Stomach (tissue), 9 donors: ENCODE results near the gene TET2. TPM values are rescaled to one million over a fixed set of nuclear protein-coding genes. Genes with fewer than 3 reads are reported as not detected.

Experiments
- DNase-seq, 2 donors: peaks; one replicate each; pipeline versions ENCODE4 v3.0.0 to v3.0.0-alpha.2; 2013 to 2019
- H3K27ac ChIP-seq, 5 donors: fragments of 200-600 bp in 4 of 5; sonication (generic) in 4 of 5; one replicate each; pipeline ENCODE4 v1.5.1; 2013 to 2019; ENCODE audit warnings: mild to moderate bottlenecking in 1 of 5, moderate library complexity in 1 of 5
- H3K27me3 ChIP-seq, 3 donors: fragments of 200-600 bp; sonication (generic); one replicate each; pipeline ENCODE4 v1.5.1; 2017 to 2019; ENCODE audit warnings: mixed run types in 1 of 3
- H3K36me3 ChIP-seq, 4 donors: fragments of 200-600 bp; sonication (generic); 1 replicate in 3 of 4; 2 replicates in 1 of 4; pipeline ENCODE4 v1.5.1; 2016 to 2019
- H3K4me1 ChIP-seq, 4 donors: fragments of 200-600 bp; sonication (generic); one replicate each; pipeline ENCODE4 v1.5.1; 2016 to 2019
- H3K4me3 ChIP-seq, 4 donors: fragments of 200-600 bp; sonication (generic) in 3 of 4; one replicate each; pipeline ENCODE4 v1.5.1; 2016 to 2019; ENCODE audit warnings: mild to moderate bottlenecking in 1 of 4
- H3K9me3 ChIP-seq, 4 donors: fragments of 200-600 bp; sonication (generic); one replicate each; pipeline ENCODE4 v1.5.1; 2016 to 2019
- CTCF ChIP-seq, 7 experiments: fragments of 450-650 bp in 4 of 7; fragments of 200-600 bp in 3 of 7; sonication (generic) in 3 of 7; IDR thresholded peaks; one replicate each; pipeline ENCODE4 v1.5.1; 2016 to 2019; ENCODE audit warnings: antibody characterized with exemption in 7 of 7, control low read depth in 2 of 7, mild to moderate bottlenecking in 1 of 7
- EP300 ChIP-seq: sonication (generic); formaldehyde crosslinking; IDR thresholded peaks from one replicate; pipeline ENCODE4 v1.6.1; 2017; ENCODE audit warnings: antibody characterized with exemption
- POLR2A ChIP-seq, 4 donors: fragments of 450-650 bp; IDR thresholded peaks; one replicate each; pipeline ENCODE4 v1.6.1; 2016; ENCODE audit warnings: antibody characterized with exemption in 4 of 4, control low read depth in 2 of 4, mild to moderate bottlenecking in 1 of 4, moderate library complexity in 1 of 4
- POLR2AphosphoS5 ChIP-seq, 3 donors: sonication (generic); formaldehyde crosslinking; IDR thresholded peaks; one replicate each; pipeline ENCODE4 v1.6.1; 2016; ENCODE audit warnings: antibody characterized with exemption in 3 of 3
- WGBS, 5 donors: extraction: QIAGEN DNeasy Blood & Tissue Kit in 3 of 5; methylation state at CpG; one replicate each; pipeline versions ENCODE4 v1.1.5 to v1.1.7; 2013 to 2018; 5-methylcytosine and 5-hydroxymethylcytosine counted together
- intact Hi-C: fragments of 100-400 bp; cut with DNase I; formaldehyde crosslinking; loops from one replicate; pipeline ENCODE4 v1.15.1; 2023; ENCODE audit warnings: low total_unique reads
- polyA plus RNA-seq, 3 donors: library from polyadenylated mRNA; stranded (reverse); fragments of 200-250 nt; gene quantifications; one replicate each; pipeline ENCODE4 v1.2.3, GENCODE V29; 2013
- total RNA-seq, 5 donors: library from RNA; depleted of rRNA; stranded (reverse); fragments of >200 nt; gene quantifications; one replicate each; pipeline versions ENCODE4 v1.1.0 to v1.2.3, GENCODE V29; 2014 to 2016
- donor health status: healthy with polysubstance abuse.
- donor health status: Bipolar disorder and iron deficiency.
- donor health status: healthy.

The TET2 gene
- total and polyA plus RNA-seq, 8 donors, result 1.7 to 30.3 (median 21.7) TPM

GRCh38 chr4:105306820-105307219, 160.1 kb downstream of the TET2 start:
- Histone ChIP-seq H3K4me1 (no peaks in the 10 kb centered on the region), H3K27me3 (no peaks in the 10 kb centered on the region), H3K4me3 (no peak overlapping the region), H3K9me3 (peaks cover 0 to 27% (median 6%) of the 10 kb centered on the region in 4 donors), H3K27ac (no peak overlapping the region), H3K36me3 (no peaks in the 10 kb centered on the region)
- DNase-seq, result no peak
- TF ChIP-seq POLR2A (IDR thresholded peaks at IDR 0.05), result no peak
- TF ChIP-seq EP300, result no peak
- no peak for TF ChIP-seq CTCF (IDR thresholded peaks at IDR 0.05)
- TF ChIP-seq POLR2AphosphoS5 (IDR thresholded peaks at IDR 0.05), result no peak
- intact Hi-C loops, result no loop called here
- WGBS, 5 donors, result 68 to 84% (median 80%) methylated on average over 3 of the region's 3 CpGs

GRCh38 chr4:105318486-105318885, 171.8 kb downstream of the TET2 start:
- 91 to 98% (median 93%) methylated on average over 1 of the region's 1 CpG for WGBS, 5 donors
- no peak for DNase-seq
- H3K27me3 ChIP-seq, result no peaks in the 10 kb centered on the region
- H3K27ac ChIP-seq, result no peak overlapping the region
- no peaks in the 10 kb centered on the region for H3K4me1 ChIP-seq
- no peak overlapping the region for H3K4me3 ChIP-seq
- H3K9me3 ChIP-seq, result peaks cover 0 to 16% (median 2%) of the 10 kb centered on the region in 4 donors
- intact Hi-C loops, result no loop called here
- TF ChIP-seq EP300, result no peak
- TF ChIP-seq POLR2AphosphoS5 (IDR thresholded peaks at IDR 0.05), result no peak
- TF ChIP-seq POLR2A (IDR thresholded peaks at IDR 0.05), result no peak
- no peak for TF ChIP-seq CTCF (IDR thresholded peaks at IDR 0.05)
- H3K36me3 ChIP-seq, result peaks cover 0 to 5% (median 0%) of the 10 kb centered on the region in 4 donors

GRCh38 chr4:105327222-105327621, 180.5 kb downstream of the TET2 start:
- Histone ChIP-seq H3K27me3 (no peaks in the 10 kb centered on the region), H3K4me3 (no peak overlapping the region), H3K27ac (no peak overlapping the region), H3K4me1 (no peaks in the 10 kb centered on the region), H3K9me3 (no peaks in the 10 kb centered on the region), H3K36me3 (no peaks in the 10 kb centered on the region)
- 81 to 85% (median 82%) methylated on average over 2 of the region's 2 CpGs for WGBS, 5 donors
- DNase-seq, result no peak
- no peak for TF ChIP-seq POLR2AphosphoS5 (IDR thresholded peaks at IDR 0.05)
- TF ChIP-seq CTCF (IDR thresholded peaks at IDR 0.05), result no peak
- no peak for TF ChIP-seq POLR2A (IDR thresholded peaks at IDR 0.05)
- no peak for TF ChIP-seq EP300
- intact Hi-C loops, result no loop called here

GRCh38 chr4:105327956-105328355, 181.3 kb downstream of the TET2 start:
- Histone ChIP-seq H3K27me3 (no peaks in the 10 kb centered on the region), H3K36me3 (peaks cover 0 to under 1% (median 0%) of the 10 kb centered on the region in 4 donors), H3K4me1 (no peaks in the 10 kb centered on the region), H3K4me3 (no peak overlapping the region), H3K27ac (no peak overlapping the region), H3K9me3 (no peaks in the 10 kb centered on the region)
- intact Hi-C loops, result no loop called here
- no peak for TF ChIP-seq POLR2A (IDR thresholded peaks at IDR 0.05)
- no peak for TF ChIP-seq EP300
- no peak for TF ChIP-seq POLR2AphosphoS5 (IDR thresholded peaks at IDR 0.05)
- no peak for TF ChIP-seq CTCF (IDR thresholded peaks at IDR 0.05)
- DNase-seq, result no peak
